ENCODE data around the gene SPTBN1.

SPTBN1 gene

DNA sequence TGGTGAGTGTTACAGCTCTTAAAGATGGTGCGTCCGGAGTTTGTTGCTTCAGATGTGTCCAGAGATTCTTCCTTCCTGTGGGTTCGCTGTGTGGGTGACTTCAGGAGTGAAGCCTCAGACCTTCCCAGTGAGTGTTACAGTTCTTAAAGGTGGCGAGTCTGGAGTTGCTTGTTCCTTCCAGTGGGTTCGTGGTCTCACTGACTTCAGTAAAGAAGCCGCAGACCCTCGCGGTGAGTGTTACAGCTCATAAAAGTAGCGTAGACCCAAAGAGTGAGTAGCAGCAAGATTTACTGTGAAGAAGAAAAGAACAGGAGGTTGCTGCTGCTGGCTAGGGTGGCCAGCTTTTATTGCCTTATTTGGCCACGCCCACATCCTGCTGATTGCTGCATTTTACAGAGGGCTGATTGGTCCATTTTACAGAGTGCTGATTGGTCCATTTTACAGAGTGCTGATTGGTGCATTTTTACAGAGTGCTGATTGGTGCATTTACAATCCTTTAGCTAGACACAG is 34.0 kb upstream of the SPTBN1 start:
- no peaks in the 10 kb centered on the region for H3K36me3 ChIP-seq (ENCODE audit: control insufficient read depth, insufficient read depth, low read length)
- no peak overlapping the region for H3K9ac ChIP-seq (ENCODE audit: low read depth, low read length)
- no peak overlapping the region for H3K4me3 ChIP-seq (ENCODE audit: low read depth, low read length)
- H3K27me3 ChIP-seq (ENCODE audit: control insufficient read depth, insufficient read depth, low read length): no peaks in the 10 kb centered on the region
- no peaks in the 10 kb centered on the region for H3K9me3 ChIP-seq (ENCODE audit: control insufficient read depth, insufficient read depth, low read length)
- peaks cover 4% of the 10 kb centered on the region for H3K4me1 ChIP-seq (ENCODE audit: control insufficient read depth, insufficient read depth, low read length)

DNA sequence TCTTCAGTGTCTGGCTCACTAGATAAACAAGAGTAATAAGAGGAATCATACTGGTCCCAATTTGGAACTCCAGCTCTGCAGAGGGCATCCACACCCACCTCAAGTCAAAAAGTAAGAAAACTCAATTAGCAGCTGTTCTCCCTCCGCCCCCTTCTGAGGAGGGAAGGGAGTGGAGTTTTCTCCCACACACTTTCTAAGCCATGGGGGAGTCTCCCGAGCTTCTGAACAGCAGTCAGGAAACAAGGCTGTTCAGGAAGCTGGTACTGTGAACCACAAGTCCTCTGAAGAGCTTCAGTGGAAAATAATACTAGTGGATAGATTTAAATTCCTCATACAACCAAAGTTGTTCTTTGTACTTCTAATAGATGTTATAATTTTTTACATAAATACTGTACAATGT is 32.9 kb upstream of the SPTBN1 start:
- Histone ChIP-seq H3K9me3 (ENCODE audit: control insufficient read depth, insufficient read depth, low read length) (no peaks in the 10 kb centered on the region), H3K9ac (ENCODE audit: low read depth, low read length) (no peak overlapping the region), H3K4me3 (ENCODE audit: low read depth, low read length) (no peak overlapping the region), H3K4me1 (ENCODE audit: control insufficient read depth, insufficient read depth, low read length) (peaks cover 4% of the 10 kb centered on the region), H3K36me3 (ENCODE audit: control insufficient read depth, insufficient read depth, low read length) (no peaks in the 10 kb centered on the region), H3K27me3 (ENCODE audit: control insufficient read depth, insufficient read depth, low read length) (no peaks in the 10 kb centered on the region)

DNA sequence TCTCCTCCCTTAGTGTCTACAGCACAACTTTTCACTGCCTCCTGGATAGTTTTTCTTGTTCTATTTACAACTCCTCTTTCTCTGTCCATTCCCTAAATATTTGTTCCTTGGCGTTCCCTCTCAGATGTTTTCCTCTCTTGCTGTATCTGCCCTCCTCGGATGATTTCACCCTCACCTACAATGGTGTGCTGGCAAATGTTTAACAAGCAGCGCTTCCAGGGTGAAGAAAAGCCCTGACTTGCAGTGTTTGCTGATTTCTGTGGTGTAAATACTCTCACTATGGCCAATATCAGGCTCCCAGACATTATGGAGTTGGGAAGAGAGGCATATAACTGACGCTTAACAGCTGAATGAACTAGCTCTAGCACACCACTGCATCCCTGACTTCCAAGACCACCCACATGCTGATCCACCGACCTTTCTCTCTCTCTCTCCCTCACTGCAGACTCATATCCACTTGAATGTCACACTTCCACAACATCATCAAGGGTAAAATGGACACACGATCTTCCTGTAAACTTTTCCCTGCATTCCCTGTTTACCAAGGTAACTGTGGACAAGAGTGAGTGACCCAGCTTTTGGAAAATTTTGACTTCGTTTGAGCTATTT is 31.5 kb upstream of the SPTBN1 start:
- no peaks in the 10 kb centered on the region for H3K36me3 ChIP-seq (ENCODE audit: control insufficient read depth, insufficient read depth, low read length)
- H3K9ac ChIP-seq (ENCODE audit: low read depth, low read length): no peak overlapping the region
- H3K4me3 ChIP-seq (ENCODE audit: low read depth, low read length): no peak overlapping the region
- no peaks in the 10 kb centered on the region for H3K9me3 ChIP-seq (ENCODE audit: control insufficient read depth, insufficient read depth, low read length)
- H3K4me1 ChIP-seq (ENCODE audit: control insufficient read depth, insufficient read depth, low read length): peaks cover 4% of the 10 kb centered on the region
- no peaks in the 10 kb centered on the region for H3K27me3 ChIP-seq (ENCODE audit: control insufficient read depth, insufficient read depth, low read length)

DNA sequence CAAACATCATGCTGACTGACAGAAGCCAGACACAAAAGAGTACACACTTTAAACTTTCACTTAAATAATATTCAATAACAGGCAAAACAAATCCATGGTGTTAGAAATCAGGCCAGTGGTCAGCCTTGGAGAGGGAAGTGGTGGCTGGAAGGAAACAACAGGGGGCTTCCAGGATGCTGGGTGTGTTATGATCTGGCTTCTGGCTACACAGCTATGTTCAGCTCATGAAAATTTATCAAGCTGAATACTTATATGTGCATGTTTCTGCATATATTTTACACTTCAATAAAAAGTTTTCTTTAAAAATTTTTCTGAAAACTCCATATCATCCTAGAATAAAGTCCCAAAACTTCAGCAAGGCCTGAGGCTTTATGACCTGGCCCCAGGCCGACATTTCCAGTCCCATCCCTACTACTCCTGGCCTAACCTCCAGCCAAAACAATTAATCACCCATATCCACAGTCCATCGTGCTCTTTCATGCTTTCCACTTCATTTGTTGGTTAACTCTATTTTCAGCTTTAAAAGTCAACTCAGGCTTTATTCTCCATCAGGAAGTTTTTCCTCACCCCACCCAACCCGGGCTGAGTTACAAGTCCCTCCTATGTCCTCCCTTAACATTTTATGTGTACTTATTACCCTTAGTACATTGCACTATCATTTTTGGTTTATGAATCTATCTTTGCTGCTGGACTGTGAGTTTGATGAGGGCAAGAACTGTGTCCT is 27.9 kb upstream of the SPTBN1 start:
- Histone ChIP-seq H3K9ac (ENCODE audit: low read depth, low read length) (no peak overlapping the region), H3K9me3 (ENCODE audit: control insufficient read depth, insufficient read depth, low read length) (no peaks in the 10 kb centered on the region), H3K4me1 (ENCODE audit: control insufficient read depth, insufficient read depth, low read length) (no peaks in the 10 kb centered on the region), H3K27me3 (ENCODE audit: control insufficient read depth, insufficient read depth, low read length) (no peaks in the 10 kb centered on the region), H3K36me3 (ENCODE audit: control insufficient read depth, insufficient read depth, low read length) (no peaks in the 10 kb centered on the region), H3K4me3 (ENCODE audit: low read depth, low read length) (no peak overlapping the region)

DNA sequence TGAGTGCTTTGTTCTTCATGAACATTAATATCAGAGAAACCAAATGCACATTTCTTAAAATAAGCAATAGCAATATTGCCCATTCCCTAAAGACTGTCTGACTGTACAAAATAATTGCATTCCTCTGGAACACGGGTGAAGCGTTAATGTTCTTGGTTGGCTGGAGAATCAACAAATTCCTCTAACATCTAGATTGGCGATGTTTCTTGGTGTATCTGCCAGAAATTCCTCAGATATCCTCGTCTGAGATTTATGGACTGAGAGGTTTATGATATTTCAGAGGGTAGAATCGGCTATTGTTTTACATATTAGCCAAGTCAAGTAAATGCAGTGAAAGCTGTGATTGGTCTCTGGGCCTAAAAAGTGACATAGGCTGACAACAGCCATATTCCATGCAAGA is 27.1 kb upstream of the SPTBN1 start:
- H3K9ac ChIP-seq (ENCODE audit: low read depth, low read length): no peak overlapping the region
- no peaks in the 10 kb centered on the region for H3K9me3 ChIP-seq (ENCODE audit: control insufficient read depth, insufficient read depth, low read length)
- H3K36me3 ChIP-seq (ENCODE audit: control insufficient read depth, insufficient read depth, low read length): no peaks in the 10 kb centered on the region
- no peaks in the 10 kb centered on the region for H3K4me1 ChIP-seq (ENCODE audit: control insufficient read depth, insufficient read depth, low read length)
- H3K27me3 ChIP-seq (ENCODE audit: control insufficient read depth, insufficient read depth, low read length): no peaks in the 10 kb centered on the region
- no peak overlapping the region for H3K4me3 ChIP-seq (ENCODE audit: low read depth, low read length)

DNA sequence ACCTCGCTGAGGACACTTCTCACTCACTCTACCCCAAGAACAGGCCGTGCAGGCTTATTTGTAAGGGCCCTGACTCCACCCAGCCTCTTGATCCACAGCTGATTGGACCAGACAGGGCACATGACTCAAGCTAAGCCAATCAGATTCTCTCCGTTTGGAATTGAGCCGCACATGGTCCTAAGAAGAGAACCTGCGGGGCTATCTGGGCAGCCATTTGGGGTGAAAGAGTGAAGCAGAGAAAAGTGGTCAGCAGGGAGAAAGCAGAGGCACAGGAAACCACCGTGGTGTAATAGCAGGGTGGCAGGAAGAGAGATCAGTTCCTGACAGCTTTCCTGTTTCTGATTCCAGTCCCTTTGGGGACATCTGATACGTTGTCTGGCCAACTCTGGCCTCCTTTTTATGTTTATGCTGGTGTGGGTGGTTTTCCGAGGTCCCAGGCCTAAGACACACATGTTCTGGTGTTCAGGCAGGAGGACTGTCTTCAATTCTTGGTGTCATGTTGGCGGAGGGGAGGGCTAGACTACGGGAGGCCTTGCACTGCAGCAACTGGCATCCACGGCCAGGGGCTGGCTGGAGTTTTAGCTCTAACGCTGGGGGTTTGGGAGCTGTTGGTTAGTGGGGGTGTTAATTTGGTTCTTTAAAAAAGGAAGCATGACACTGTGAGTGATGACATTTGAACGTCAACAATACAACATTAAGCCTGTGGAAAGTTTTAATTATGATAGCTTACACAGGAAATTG is 26.1 kb upstream of the SPTBN1 start:
- no peaks in the 10 kb centered on the region for H3K27me3 ChIP-seq (ENCODE audit: control insufficient read depth, insufficient read depth, low read length)
- H3K9me3 ChIP-seq (ENCODE audit: control insufficient read depth, insufficient read depth, low read length): no peaks in the 10 kb centered on the region
- H3K9ac ChIP-seq (ENCODE audit: low read depth, low read length): no peak overlapping the region
- H3K4me3 ChIP-seq (ENCODE audit: low read depth, low read length): no peak overlapping the region
- no peaks in the 10 kb centered on the region for H3K36me3 ChIP-seq (ENCODE audit: control insufficient read depth, insufficient read depth, low read length)
- no peaks in the 10 kb centered on the region for H3K4me1 ChIP-seq (ENCODE audit: control insufficient read depth, insufficient read depth, low read length)

DNA sequence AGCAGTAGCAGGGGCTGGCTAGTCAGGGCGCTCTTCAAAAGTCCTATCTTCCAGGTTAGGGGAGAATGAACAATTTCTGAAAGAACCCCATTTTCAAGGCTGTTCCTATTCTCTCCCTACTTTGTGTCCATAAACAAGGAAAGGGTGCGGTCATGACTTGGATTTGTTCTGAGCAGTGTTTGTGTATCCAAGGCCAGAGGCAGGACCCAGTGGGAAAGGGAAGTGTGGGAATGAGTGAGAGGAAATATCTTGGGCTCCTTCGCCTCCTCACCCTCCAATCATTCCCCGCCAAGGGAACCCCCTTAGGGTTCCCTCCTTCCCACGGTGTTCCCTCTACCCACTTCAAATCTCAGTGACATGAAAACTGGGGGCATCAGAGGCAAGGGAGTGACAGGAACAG is 25.5 kb upstream of the SPTBN1 start:
- Histone ChIP-seq H3K36me3 (ENCODE audit: control insufficient read depth, insufficient read depth, low read length) (no peaks in the 10 kb centered on the region), H3K4me1 (ENCODE audit: control insufficient read depth, insufficient read depth, low read length) (no peaks in the 10 kb centered on the region), H3K9me3 (ENCODE audit: control insufficient read depth, insufficient read depth, low read length) (no peaks in the 10 kb centered on the region), H3K27me3 (ENCODE audit: control insufficient read depth, insufficient read depth, low read length) (no peaks in the 10 kb centered on the region), H3K9ac (ENCODE audit: low read depth, low read length) (no peak overlapping the region), H3K4me3 (ENCODE audit: low read depth, low read length) (no peak overlapping the region)

DNA sequence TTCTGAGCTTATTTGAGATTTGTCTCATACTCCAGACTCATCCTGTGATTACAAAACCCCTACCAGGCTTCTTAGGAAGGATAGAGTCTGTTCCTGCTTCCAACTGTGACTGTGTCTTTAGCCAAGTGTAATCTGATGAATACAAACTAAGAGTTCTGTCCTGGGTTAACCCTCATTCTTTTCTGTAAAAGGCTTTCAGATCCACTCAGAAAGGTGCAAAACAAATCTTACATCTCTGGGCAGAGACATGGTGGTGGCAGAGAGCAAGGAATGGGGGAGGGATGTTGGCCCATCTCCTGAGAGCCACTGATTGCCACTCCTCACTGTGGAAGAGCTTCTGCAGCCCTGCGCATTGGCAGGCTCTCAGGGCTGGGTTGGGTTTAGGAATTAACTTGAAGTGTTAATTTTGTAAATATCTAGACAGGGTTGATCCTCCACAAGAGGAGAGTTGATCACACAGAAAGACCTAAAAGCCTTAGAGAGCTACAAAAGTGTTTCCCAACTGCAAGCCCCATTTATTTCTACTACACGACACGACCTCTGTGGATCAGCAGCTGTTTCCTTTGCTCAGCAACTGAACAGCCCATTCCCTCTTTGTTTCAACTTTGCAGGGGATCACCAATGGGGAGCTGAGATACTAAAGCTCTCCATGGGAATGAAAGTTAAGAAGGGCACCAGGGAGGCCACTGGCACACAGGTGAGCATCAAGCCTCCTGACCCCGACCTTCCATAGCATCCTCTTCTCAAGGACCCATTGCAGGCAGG is 23.7 kb upstream of the SPTBN1 start:
- no peaks in the 10 kb centered on the region for H3K36me3 ChIP-seq (ENCODE audit: control insufficient read depth, insufficient read depth, low read length)
- no peak overlapping the region for H3K9ac ChIP-seq (ENCODE audit: low read depth, low read length)
- H3K4me3 ChIP-seq (ENCODE audit: low read depth, low read length): no peak overlapping the region
- no peaks in the 10 kb centered on the region for H3K4me1 ChIP-seq (ENCODE audit: control insufficient read depth, insufficient read depth, low read length)
- H3K27me3 ChIP-seq (ENCODE audit: control insufficient read depth, insufficient read depth, low read length): no peaks in the 10 kb centered on the region
- no peaks in the 10 kb centered on the region for H3K9me3 ChIP-seq (ENCODE audit: control insufficient read depth, insufficient read depth, low read length)

DNA sequence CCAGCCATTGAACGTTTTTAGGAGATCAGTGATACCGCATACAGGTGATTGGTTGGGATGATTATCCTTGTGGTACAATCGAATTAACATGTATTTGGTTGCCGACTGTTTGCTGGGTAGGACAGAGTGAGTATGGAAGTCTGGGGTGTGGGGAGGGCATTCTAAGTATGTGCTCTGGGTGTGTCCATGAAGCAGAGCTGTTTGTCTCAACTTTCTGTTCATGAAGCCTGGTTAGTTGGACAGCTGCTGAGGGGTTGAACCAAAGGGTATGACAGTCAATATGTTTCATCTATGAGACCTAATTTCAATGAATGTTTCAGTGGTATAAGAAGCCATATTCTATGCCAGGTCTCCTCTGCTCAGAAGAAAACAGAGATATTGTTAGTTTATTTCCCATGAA is 21.9 kb upstream of the SPTBN1 start:
- H3K27me3 ChIP-seq (ENCODE audit: control insufficient read depth, insufficient read depth, low read length): no peaks in the 10 kb centered on the region
- H3K36me3 ChIP-seq (ENCODE audit: control insufficient read depth, insufficient read depth, low read length): no peaks in the 10 kb centered on the region
- no peaks in the 10 kb centered on the region for H3K9me3 ChIP-seq (ENCODE audit: control insufficient read depth, insufficient read depth, low read length)
- no peak overlapping the region for H3K9ac ChIP-seq (ENCODE audit: low read depth, low read length)
- no peak overlapping the region for H3K4me3 ChIP-seq (ENCODE audit: low read depth, low read length)
- H3K4me1 ChIP-seq (ENCODE audit: control insufficient read depth, insufficient read depth, low read length): no peaks in the 10 kb centered on the region

DNA sequence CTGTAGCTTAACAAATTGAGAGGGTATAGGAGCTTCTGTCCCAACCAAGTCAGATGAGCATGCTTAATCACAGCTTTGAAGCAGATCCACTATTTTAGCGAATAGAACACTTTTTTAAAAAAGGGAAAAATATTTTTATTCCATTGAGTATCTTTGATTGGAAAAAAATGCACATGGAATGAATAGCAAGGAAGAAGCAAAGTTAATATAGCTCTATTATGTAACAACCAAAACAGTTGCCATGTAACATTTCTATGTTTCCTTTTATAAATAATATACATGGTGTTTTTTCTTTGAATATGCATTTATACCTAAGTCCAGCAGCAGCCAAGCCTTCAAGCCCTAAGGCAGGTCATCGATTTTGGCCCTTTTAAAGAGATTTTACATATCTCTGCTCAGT is 21.4 kb upstream of the SPTBN1 start:
- Histone ChIP-seq H3K4me3 (ENCODE audit: low read depth, low read length) (no peak overlapping the region), H3K27me3 (ENCODE audit: control insufficient read depth, insufficient read depth, low read length) (no peaks in the 10 kb centered on the region), H3K36me3 (ENCODE audit: control insufficient read depth, insufficient read depth, low read length) (no peaks in the 10 kb centered on the region), H3K4me1 (ENCODE audit: control insufficient read depth, insufficient read depth, low read length) (no peaks in the 10 kb centered on the region), H3K9me3 (ENCODE audit: control insufficient read depth, insufficient read depth, low read length) (no peaks in the 10 kb centered on the region), H3K9ac (ENCODE audit: low read depth, low read length) (no peak overlapping the region)

DNA sequence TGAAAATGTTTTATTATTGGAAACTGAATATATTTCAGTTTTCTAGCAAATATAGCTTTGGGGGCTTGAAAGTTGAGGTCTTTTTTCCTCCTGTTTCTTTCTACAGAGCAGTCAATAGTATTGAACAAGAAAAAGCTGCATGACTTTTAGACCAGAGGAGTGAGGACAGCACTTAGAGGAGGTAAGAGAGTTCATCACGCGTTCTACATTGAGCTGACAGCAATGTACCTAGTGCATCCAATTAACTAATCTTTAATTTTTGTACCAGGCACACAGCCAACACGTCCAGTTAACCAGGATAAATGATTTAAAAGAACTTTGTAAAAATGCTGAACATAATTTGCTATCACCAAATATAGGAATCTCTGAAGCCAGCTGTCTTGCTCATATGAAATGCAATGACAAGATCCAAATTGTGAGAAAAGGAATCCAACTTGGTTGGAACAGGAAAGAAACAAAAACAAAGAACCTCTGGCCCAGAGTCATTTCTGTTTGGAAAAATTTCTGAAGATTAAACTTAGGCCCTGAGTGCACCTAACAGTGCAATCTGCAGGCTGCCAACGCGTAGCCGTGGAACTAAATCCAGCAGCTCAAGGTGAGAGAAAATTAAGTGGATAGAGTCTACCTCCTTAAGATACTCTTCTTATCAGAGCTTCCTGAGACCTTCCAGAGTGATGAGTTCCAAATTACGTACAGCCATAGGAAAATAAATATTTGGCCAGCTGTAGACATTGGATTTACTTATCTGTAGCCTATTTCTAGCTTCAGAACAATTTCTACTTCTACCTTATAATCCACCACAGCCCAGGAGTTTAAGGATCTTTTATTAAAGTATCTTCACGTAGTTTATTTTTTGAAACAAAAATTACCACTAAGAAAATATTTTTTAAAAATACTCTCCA is 20.6 kb upstream of the SPTBN1 start:
- no peaks in the 10 kb centered on the region for H3K27me3 ChIP-seq (ENCODE audit: control insufficient read depth, insufficient read depth, low read length)
- H3K9me3 ChIP-seq (ENCODE audit: control insufficient read depth, insufficient read depth, low read length): no peaks in the 10 kb centered on the region
- H3K4me1 ChIP-seq (ENCODE audit: control insufficient read depth, insufficient read depth, low read length): no peaks in the 10 kb centered on the region
- no peak overlapping the region for H3K9ac ChIP-seq (ENCODE audit: low read depth, low read length)
- no peak overlapping the region for H3K4me3 ChIP-seq (ENCODE audit: low read depth, low read length)
- no peaks in the 10 kb centered on the region for H3K36me3 ChIP-seq (ENCODE audit: control insufficient read depth, insufficient read depth, low read length)
